Smooth muscle cell (in vitro differentiated cells): ENCODE results near the gene MEOX1. TPM values are rescaled to one million over a fixed set of nuclear protein-coding genes. Genes with fewer than 3 reads are reported as not detected.

Source experiments
- DNase-seq: peaks from one replicate; lab custom pipeline; 2025; ENCODE audit not compliant: unreplicated experiment; lab: John Stamatoyannopoulos, UW
- H2AFZ ChIP-seq: fragments of 200-600 bp; sonication (generic); 2 replicates; pipeline ENCODE4 v1.6.0; 2016; ENCODE audit warnings: antibody characterized with exemption, low read depth, mild to moderate bottlenecking
- H3F3A ChIP-seq: fragments of 200-600 bp; sonication (generic); 2 replicates; pipeline ENCODE4 v1.6.0; 2017; ENCODE audit warnings: antibody characterized with exemption, low read depth
- H3K27ac ChIP-seq: fragments of 200-600 bp; sonication (generic); 2 replicates; pipeline ENCODE4 v1.5.1; 2016; ENCODE audit warnings: low read depth, mild to moderate bottlenecking
- H3K27me3 ChIP-seq: fragments of 200-600 bp; sonication (generic); 2 replicates; pipeline ENCODE4 v1.6.1; 2016; ENCODE audit warnings: low read depth, mild to moderate bottlenecking
- H3K36me3 ChIP-seq: fragments of 200-600 bp; sonication (generic); 2 replicates; pipeline ENCODE4 v1.5.1; 2016; ENCODE audit warnings: low read depth
- H3K4me1 ChIP-seq: fragments of 200-600 bp; sonication (generic); 2 replicates; pipeline ENCODE4 v1.5.1; 2016; ENCODE audit warnings: low read depth
- H3K4me2 ChIP-seq: fragments of 200-600 bp; sonication (generic); 2 replicates; pipeline ENCODE4 v1.6.0; 2016; ENCODE audit warnings: mild to moderate bottlenecking
- H3K4me3 ChIP-seq: fragments of 200-600 bp; sonication (generic); 2 replicates; pipeline ENCODE4 v1.5.1; 2016; ENCODE audit warnings: mild to moderate bottlenecking
- H3K79me2 ChIP-seq: fragments of 200-600 bp; sonication (generic); 2 replicates; pipeline ENCODE4 v1.6.0; 2016; ENCODE audit warnings: low read depth, mild to moderate bottlenecking
- H3K9ac ChIP-seq: fragments of 200-600 bp; sonication (generic); 2 replicates; pipeline ENCODE4 v1.6.0; 2016; ENCODE audit warnings: low read depth
- H3K9me3 ChIP-seq: fragments of 200-600 bp; sonication (generic); replicated peaks from 2 replicates; pipeline ENCODE4 v1.5.1; 2016; ENCODE audit warnings: low read depth
- H4K20me1 ChIP-seq: fragments of 200-600 bp; sonication (generic); 2 replicates; pipeline ENCODE4 v1.6.0; 2016; ENCODE audit warnings: low read depth
- WGBS: methylation state at CpG from one replicate; pipeline ENCODE4 v1.1.7; 2016; ENCODE audit warnings: low lambda C conversion rate; 5-methylcytosine and 5-hydroxymethylcytosine counted together
- polyA plus RNA-seq: library from polyadenylated mRNA; unstranded; fragments of >200 nt; fragmentation: Nextera tagmentation; extraction: Ambion mirVana; gene quantifications from 2 replicates; pipeline ENCODE4 v1.2.1, GENCODE V29; 2016
- total RNA-seq: library from RNA; depleted of rRNA; stranded (reverse); fragments of >200 nt; gene quantifications from 2 replicates; pipeline ENCODE4 v1.2.3, GENCODE V29; 2014
- TF ChIP-seq, protein P1 (sequence below): fragments of 200-600 bp; sonication (generic); IDR thresholded peaks from 2 replicates; pipeline ENCODE4 v1.5.1; 2017; ENCODE audit warnings: borderline replicate concordance, mild to moderate bottlenecking, antibody characterized with exemption; ENCODE audit not compliant: insufficient read depth, poor library complexity, severe bottlenecking

Gene MEOX1
- total and polyA plus RNA-seq, 2 experiments from 2014 or later: 0.58 to 1.7 TPM

GRCh38 chr17:43641416-43641815, 20.3 kb downstream of the MEOX1 start:
- H3K4me2 ChIP-seq: no peak overlapping the region
- 59% methylated on average over 7 of the region's 7 CpGs for WGBS
- no peak overlapping the region for H3K4me3 ChIP-seq
- H3K27ac ChIP-seq: no peak overlapping the region
- H4K20me1 ChIP-seq: no peaks in the 10 kb centered on the region
- no peaks in the 10 kb centered on the region for H3F3A ChIP-seq
- TF ChIP-seq, protein P1, sequence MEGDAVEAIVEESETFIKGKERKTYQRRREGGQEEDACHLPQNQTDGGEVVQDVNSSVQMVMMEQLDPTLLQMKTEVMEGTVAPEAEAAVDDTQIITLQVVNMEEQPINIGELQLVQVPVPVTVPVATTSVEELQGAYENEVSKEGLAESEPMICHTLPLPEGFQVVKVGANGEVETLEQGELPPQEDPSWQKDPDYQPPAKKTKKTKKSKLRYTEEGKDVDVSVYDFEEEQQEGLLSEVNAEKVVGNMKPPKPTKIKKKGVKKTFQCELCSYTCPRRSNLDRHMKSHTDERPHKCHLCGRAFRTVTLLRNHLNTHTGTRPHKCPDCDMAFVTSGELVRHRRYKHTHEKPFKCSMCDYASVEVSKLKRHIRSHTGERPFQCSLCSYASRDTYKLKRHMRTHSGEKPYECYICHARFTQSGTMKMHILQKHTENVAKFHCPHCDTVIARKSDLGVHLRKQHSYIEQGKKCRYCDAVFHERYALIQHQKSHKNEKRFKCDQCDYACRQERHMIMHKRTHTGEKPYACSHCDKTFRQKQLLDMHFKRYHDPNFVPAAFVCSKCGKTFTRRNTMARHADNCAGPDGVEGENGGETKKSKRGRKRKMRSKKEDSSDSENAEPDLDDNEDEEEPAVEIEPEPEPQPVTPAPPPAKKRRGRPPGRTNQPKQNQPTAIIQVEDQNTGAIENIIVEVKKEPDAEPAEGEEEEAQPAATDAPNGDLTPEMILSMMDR: no peak
- H3K36me3 ChIP-seq: no peaks in the 10 kb centered on the region
- no peaks in the 10 kb centered on the region for H3K79me2 ChIP-seq
- no peaks in the 10 kb centered on the region for H3K4me1 ChIP-seq
- no peak overlapping the region for H2AFZ ChIP-seq
- H3K27me3 ChIP-seq: no peaks in the 10 kb centered on the region
- no peak overlapping the region for H3K9ac ChIP-seq
- H3K9me3 ChIP-seq: no peaks in the 10 kb centered on the region
- no peak for DNase-seq

GRCh38 chr17:43640491-43641252, 21.1 kb downstream of the MEOX1 start:
- DNase-seq: no peak
- Histone ChIP-seq H2AFZ (no peak overlapping the region), H3K27me3 (no peaks in the 10 kb centered on the region), H3K79me2 (no peaks in the 10 kb centered on the region), H3K36me3 (no peaks in the 10 kb centered on the region), H3K4me2 (no peak overlapping the region), H3K9ac (no peak overlapping the region), H3K27ac (no peak overlapping the region), H4K20me1 (no peaks in the 10 kb centered on the region), H3F3A (no peaks in the 10 kb centered on the region), H3K4me3 (no peak overlapping the region), H3K9me3 (no peaks in the 10 kb centered on the region), H3K4me1 (no peaks in the 10 kb centered on the region)
- WGBS: 82% methylated on average over 8 of the region's 8 CpGs
- TF ChIP-seq, protein P1: no peak

DNA sequence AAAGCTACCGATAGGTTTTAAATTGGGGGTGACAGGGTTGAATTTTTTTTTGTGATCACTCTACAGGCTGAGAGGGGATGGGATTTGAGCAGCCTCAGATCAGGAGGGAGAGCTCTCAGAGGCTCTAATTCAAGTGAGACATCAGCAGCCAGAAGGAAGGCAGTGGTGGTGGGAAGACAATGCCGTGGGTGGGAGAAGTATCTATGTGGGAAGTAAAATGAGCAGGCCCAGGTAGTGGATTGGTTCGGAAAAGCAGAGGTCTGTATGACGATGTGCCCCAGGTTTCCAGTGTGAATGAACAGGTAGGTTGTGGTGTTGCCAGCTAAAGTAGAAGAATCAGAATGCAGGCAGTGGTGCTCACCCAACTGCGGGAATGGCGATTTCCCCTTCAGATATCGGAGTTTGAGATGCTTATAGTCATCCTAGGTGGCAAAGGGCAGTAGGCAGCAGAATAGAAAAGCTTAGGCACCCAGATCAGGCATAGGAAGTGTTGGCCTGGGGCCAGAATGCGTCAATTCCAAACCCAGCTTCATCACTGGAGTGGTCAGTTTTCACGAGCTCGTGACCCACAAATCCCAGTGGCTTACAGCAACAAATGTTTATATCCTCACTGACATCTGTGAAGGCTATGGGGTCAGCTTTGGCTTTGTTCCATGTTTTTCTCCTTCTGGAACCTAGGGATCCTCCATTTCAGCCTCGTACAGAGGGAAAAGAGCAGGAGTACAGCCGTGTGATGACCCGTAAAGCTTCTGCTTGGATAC, 24.0 kb downstream of the MEOX1 start:
- H3K79me2 ChIP-seq: no peaks in the 10 kb centered on the region
- WGBS: 83% methylated on average over 13 of the region's 13 CpGs

More for the DNA sequence above, 24.0 kb downstream of the MEOX1 start:
- no peaks in the 10 kb centered on the region for H4K20me1 ChIP-seq
- no peak overlapping the region for H2AFZ ChIP-seq
- H3K4me2 ChIP-seq: no peak overlapping the region
- H3K9me3 ChIP-seq: no peaks in the 10 kb centered on the region
- H3K36me3 ChIP-seq: no peaks in the 10 kb centered on the region
- H3F3A ChIP-seq: peaks cover 6% of the 10 kb centered on the region
- DNase-seq: no peak
- H3K4me1 ChIP-seq: no peaks in the 10 kb centered on the region
- TF ChIP-seq, protein P1: no peak
- no peaks in the 10 kb centered on the region for H3K27me3 ChIP-seq
- no peak overlapping the region for H3K9ac ChIP-seq
- H3K27ac ChIP-seq: no peak overlapping the region
- no peak overlapping the region for H3K4me3 ChIP-seq
